Measurements from ENCODE around the gene PCDH15. TPM values are rescaled to one million over a fixed set of nuclear protein-coding genes. Genes with fewer than 3 reads are reported as not detected.

PCDH15 gene
- total RNA-seq, 1 donor from 2014 or later = 21.7 TPM

DNA sequence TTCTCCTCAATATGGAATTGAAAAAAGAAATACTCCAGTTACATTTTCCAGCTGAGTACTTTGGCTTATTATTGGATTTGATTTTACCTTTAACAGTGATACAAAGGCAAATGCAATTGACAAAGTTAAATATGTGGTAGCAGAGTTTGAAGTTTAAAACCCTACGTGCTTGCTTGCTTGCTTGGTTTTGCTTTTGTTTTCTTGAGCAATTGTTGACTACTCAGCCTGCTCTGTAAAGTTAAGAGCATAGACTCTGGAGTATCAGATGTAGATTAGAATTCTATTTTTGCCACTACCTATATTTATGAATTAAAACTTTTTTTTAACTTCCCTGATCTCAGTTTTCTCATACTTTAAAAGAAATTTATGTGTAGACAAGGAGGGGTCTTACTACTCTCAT is 51.4 kb downstream of the PCDH15 start:
- TF ChIP-seq CTCF (conservative IDR thresholded peaks at IDR 0.05) = no peak
- H3K4me1 Mint-ChIP-seq = no peaks in the 10 kb centered on the region
- no peak for DNase-seq (ENCODE audit: low read depth, low spot score)
- no peak overlapping the region for H3K4me3 Mint-ChIP-seq
- no peak overlapping the region for H3K27ac Mint-ChIP-seq (ENCODE audit: unreplicated experiment)
- peaks cover 3% of the 10 kb centered on the region for H3K9me3 Mint-ChIP-seq
- H3K27me3 Mint-ChIP-seq (ENCODE audit: low read depth) = no peaks in the 10 kb centered on the region
- no peaks in the 10 kb centered on the region for H3K36me3 Mint-ChIP-seq (ENCODE audit: low read depth)

GRCh38 chr10:54745436-54745835 is 55.6 kb downstream of the PCDH15 start:
- Mint-ChIP-seq H3K4me3 (no peak overlapping the region), H3K36me3 (ENCODE audit: low read depth) (peaks cover 5% of the 10 kb centered on the region), H3K27me3 (ENCODE audit: low read depth) (no peaks in the 10 kb centered on the region), H3K4me1 (no peaks in the 10 kb centered on the region), H3K9me3 (no peaks in the 10 kb centered on the region), H3K27ac (ENCODE audit: unreplicated experiment) (no peak overlapping the region)
- no peak for TF ChIP-seq CTCF (conservative IDR thresholded peaks at IDR 0.05)
- no peak for DNase-seq (ENCODE audit: low read depth, low spot score)

GRCh38 chr10:54742416-54742815 is 58.6 kb downstream of the PCDH15 start:
- peaks cover 6% of the 10 kb centered on the region for H3K4me1 Mint-ChIP-seq
- no peak for DNase-seq (ENCODE audit: low read depth, low spot score)
- TF ChIP-seq CTCF (conservative IDR thresholded peaks at IDR 0.05) = no peak
- no peak overlapping the region for H3K4me3 Mint-ChIP-seq
- no peak overlapping the region for H3K27ac Mint-ChIP-seq (ENCODE audit: unreplicated experiment)
- H3K36me3 Mint-ChIP-seq (ENCODE audit: low read depth) = peaks cover 5% of the 10 kb centered on the region
- H3K9me3 Mint-ChIP-seq = no peaks in the 10 kb centered on the region
- H3K27me3 Mint-ChIP-seq (ENCODE audit: low read depth) = no peaks in the 10 kb centered on the region

- no peak for TF ChIP-seq CTCF (conservative IDR thresholded peaks at IDR 0.05)
- no peak for DNase-seq (ENCODE audit: low read depth, low spot score)
These were observed 72.5 kb downstream of the PCDH15 start for GRCh38 chr10:54728511-54728910.

DNA sequence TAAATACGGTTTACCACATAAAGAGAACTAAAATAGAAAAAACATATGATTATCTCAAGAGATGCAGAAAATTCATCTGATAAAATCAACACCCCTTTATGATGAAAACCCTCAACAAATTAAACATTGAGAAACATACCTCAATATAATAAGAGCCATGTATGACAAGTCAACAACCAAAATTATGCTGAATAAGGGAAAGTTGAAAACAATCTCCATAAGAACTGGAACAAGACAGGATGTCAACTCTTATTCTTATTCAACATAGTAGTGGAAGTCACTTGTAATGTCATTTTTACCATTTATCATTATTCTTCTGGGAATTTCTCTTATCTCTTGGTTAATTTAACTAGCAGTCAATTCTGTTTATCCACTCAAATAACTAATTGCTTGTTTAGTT is 79.0 kb downstream of the PCDH15 start:
- Mint-ChIP-seq H3K27ac (ENCODE audit: unreplicated experiment) (no peak overlapping the region), H3K9me3 (peaks cover 9% of the 10 kb centered on the region), H3K36me3 (ENCODE audit: low read depth) (peaks cover 7% of the 10 kb centered on the region), H3K27me3 (ENCODE audit: low read depth) (no peaks in the 10 kb centered on the region), H3K4me1 (no peaks in the 10 kb centered on the region), H3K4me3 (no peak overlapping the region)
- DNase-seq (ENCODE audit: low read depth, low spot score) = no peak
- TF ChIP-seq CTCF (conservative IDR thresholded peaks at IDR 0.05) = no peak

More at GRCh38 chr10:54728511-54728910, 72.5 kb downstream of the PCDH15 start:
- Mint-ChIP-seq H3K4me3 (no peak overlapping the region), H3K27me3 (ENCODE audit: low read depth) (no peaks in the 10 kb centered on the region), H3K9me3 (peaks cover 16% of the 10 kb centered on the region), H3K4me1 (no peaks in the 10 kb centered on the region), H3K36me3 (ENCODE audit: low read depth) (peaks cover 4% of the 10 kb centered on the region), H3K27ac (ENCODE audit: unreplicated experiment) (no peak overlapping the region)

GRCh38 chr10:54710918-54711317 is 90.1 kb downstream of the PCDH15 start:
- no peaks in the 10 kb centered on the region for H3K9me3 Mint-ChIP-seq
- H3K27me3 Mint-ChIP-seq (ENCODE audit: low read depth) = no peaks in the 10 kb centered on the region
- no peak for DNase-seq (ENCODE audit: low read depth, low spot score)
- no peak for TF ChIP-seq CTCF (conservative IDR thresholded peaks at IDR 0.05)
- H3K27ac Mint-ChIP-seq (ENCODE audit: unreplicated experiment) = no peak overlapping the region
- H3K36me3 Mint-ChIP-seq (ENCODE audit: low read depth) = no peaks in the 10 kb centered on the region
- no peak overlapping the region for H3K4me3 Mint-ChIP-seq
- H3K4me1 Mint-ChIP-seq = no peaks in the 10 kb centered on the region

Measured in neural crest cell (in vitro differentiated cells).